ENCODE results near the gene HDAC5. TPM values are rescaled to one million over a fixed set of nuclear protein-coding genes. Genes with fewer than 3 reads are reported as not detected.

The HDAC5 gene
- polyA plus RNA-seq, 3 donors = 16.1 to 93.6 (median 24.7) TPM

GRCh38 chr17:44110011-44110686 is 13.3 kb downstream of the HDAC5 start:
- Mint-ChIP-seq H3K27me3 (ENCODE audit: low read depth in 3 of 3) (peaks cover 0 to 2% (median 2%) of the 10 kb centered on the region in 3 donors), H3K27ac (peak overlapping the region in 2 of 7 donors; percentile 54 to 63), H3K4me1 (peaks cover 47% of the 10 kb centered on the region), H3K4me3 (peak overlapping the region; percentile 76 to 86), H3K9me3 (no peaks in the 10 kb centered on the region), H3K36me3 (peaks cover 33 to 48% of the 10 kb centered on the region in 2 donors)
- Histone ChIP-seq H2AFZ (ENCODE audit: insufficient read depth, low read depth, low read length, poor library complexity, severe bottlenecking) (no peak overlapping the region), H3K4me2 (replicated peaks; ENCODE audit: extremely low read depth, low read length, poor library complexity, severe bottlenecking) (peak overlapping the region; percentile 94), H3K36me3 (replicated peaks in 1 of 2; ENCODE audit: control insufficient read depth in 1 of 2, insufficient read depth in 2 of 2, low read length in 2 of 2) (peaks cover 21 to 38% of the 10 kb centered on the region in 2 donors), H3K4me1 (ENCODE audit: control insufficient read depth in 1 of 2, insufficient read depth in 2 of 2, low read length in 2 of 2) (peaks cover 39 to 50% of the 10 kb centered on the region in 2 donors), H3K9ac (ENCODE audit: insufficient read depth, low read length, poor library complexity, severe bottlenecking) (peak overlapping the region; percentile 57), H3K4me3 (replicated peaks in 1 of 3; ENCODE audit: low read depth in 2 of 3, low read length in 3 of 3) (peak overlapping the region; percentile 17 to 69 (median 39)), H3K9me3 (replicated peaks in 1 of 2; ENCODE audit: control insufficient read depth in 1 of 2, insufficient read depth in 1 of 2, low read length in 2 of 2) (no peaks in the 10 kb centered on the region), H4K20me1 (ENCODE audit: insufficient read depth, low read length) (peaks cover 96% of the 10 kb centered on the region), H3K27me3 (ENCODE audit: control insufficient read depth in 2 of 2, insufficient read depth in 2 of 2, low read length in 2 of 2) (no peaks in the 10 kb centered on the region), H3K27ac (ENCODE audit: low read depth in 1 of 2, low read length in 2 of 2) (peak overlapping the region in 1 of 2 donors; percentile 52), H3K79me2 (ENCODE audit: insufficient read depth, low read length) (peaks cover 43% of the 10 kb centered on the region)
- WGBS (ENCODE audit: insufficient coverage) = 58% methylated on average over 9 of the region's 10 CpGs
- TF ChIP-seq CTCF (IDR thresholded peaks at IDR 0.05) = no peak
- intact Hi-C loops (cut with micrococcal nuclease) = no loop called here
- no peak for DNase-seq

GRCh38 chr17:44109312-44109630 is 14.2 kb downstream of the HDAC5 start:
- no peak for TF ChIP-seq CTCF (IDR thresholded peaks at IDR 0.05)
- Mint-ChIP-seq H3K27me3 (ENCODE audit: low read depth in 3 of 3) (peaks cover 0 to 2% (median 2%) of the 10 kb centered on the region in 3 donors), H3K9me3 (no peaks in the 10 kb centered on the region), H3K27ac (no peak overlapping the region), H3K4me3 (no peak overlapping the region), H3K4me1 (peaks cover 47% of the 10 kb centered on the region), H3K36me3 (peaks cover 29 to 48% of the 10 kb centered on the region in 2 donors)
- Histone ChIP-seq H3K9me3 (replicated peaks in 1 of 2; ENCODE audit: control insufficient read depth in 1 of 2, insufficient read depth in 1 of 2, low read length in 2 of 2) (no peaks in the 10 kb centered on the region), H2AFZ (ENCODE audit: insufficient read depth, low read depth, low read length, poor library complexity, severe bottlenecking) (no peak overlapping the region), H3K4me2 (replicated peaks; ENCODE audit: extremely low read depth, low read length, poor library complexity, severe bottlenecking) (no peak overlapping the region), H3K4me1 (ENCODE audit: control insufficient read depth in 1 of 2, insufficient read depth in 2 of 2, low read length in 2 of 2) (peaks cover 39 to 50% of the 10 kb centered on the region in 2 donors), H3K79me2 (ENCODE audit: insufficient read depth, low read length) (peaks cover 43% of the 10 kb centered on the region), H3K4me3 (replicated peaks in 1 of 3; ENCODE audit: low read depth in 2 of 3, low read length in 3 of 3) (no peak overlapping the region), H4K20me1 (ENCODE audit: insufficient read depth, low read length) (peaks cover 96% of the 10 kb centered on the region), H3K9ac (ENCODE audit: insufficient read depth, low read length, poor library complexity, severe bottlenecking) (no peak overlapping the region), H3K36me3 (replicated peaks in 1 of 2; ENCODE audit: control insufficient read depth in 1 of 2, insufficient read depth in 2 of 2, low read length in 2 of 2) (peaks cover 17 to 38% of the 10 kb centered on the region in 2 donors), H3K27me3 (ENCODE audit: control insufficient read depth in 2 of 2, insufficient read depth in 2 of 2, low read length in 2 of 2) (no peaks in the 10 kb centered on the region), H3K27ac (ENCODE audit: low read depth in 1 of 2, low read length in 2 of 2) (no peak overlapping the region)
- intact Hi-C loops (cut with micrococcal nuclease) = no loop called here
- 62% methylated on average over 3 of the region's 4 CpGs for WGBS (ENCODE audit: insufficient coverage)
- no peak for DNase-seq

Data from CD14-positive monocyte (primary cell).